Vagina (tissue), 2 donors: ENCODE measurements around the gene PRR13.

Experiments used
- CTCF ChIP-seq, 3 experiments: fragments of 450-650 bp in 2 of 3; fragments of 200-600 bp in 1 of 3; sonication (generic) in 1 of 3; IDR thresholded peaks; one replicate each; pipeline ENCODE4 v1.5.1; 2017 to 2019; ENCODE audit warnings: antibody characterized with exemption in 3 of 3, mild to moderate bottlenecking in 2 of 3, moderate library complexity in 2 of 3
- POLR2A ChIP-seq, 2 donors: fragments of 450-650 bp; IDR thresholded peaks; one replicate each; pipeline ENCODE4 v1.6.1; 2017; ENCODE audit warnings: antibody characterized with exemption in 2 of 2, mild to moderate bottlenecking in 2 of 2, moderate library complexity in 2 of 2
- POLR2AphosphoS5 ChIP-seq, 2 donors: sonication (generic); formaldehyde crosslinking; IDR thresholded peaks; one replicate each; pipeline ENCODE4 v1.9.0; 2017; ENCODE audit warnings: antibody characterized with exemption in 2 of 2, mild to moderate bottlenecking in 2 of 2, low read depth in 1 of 2; ENCODE audit not compliant: insufficient read depth in 1 of 2

GRCh38 chr12:53425515-53426150, 15.9 kb upstream of the PRR13 start:
- TF ChIP-seq CTCF (IDR thresholded peaks at IDR 0.05) (no peak), POLR2AphosphoS5 (IDR thresholded peaks at IDR 0.05; ENCODE audit: insufficient read depth in 1 of 2, low read depth in 1 of 2) (no peak), POLR2A (IDR thresholded peaks at IDR 0.05) (no peak)
